ENCODE measurements around the gene SELENOM.

Gene SELENOM

DNA sequence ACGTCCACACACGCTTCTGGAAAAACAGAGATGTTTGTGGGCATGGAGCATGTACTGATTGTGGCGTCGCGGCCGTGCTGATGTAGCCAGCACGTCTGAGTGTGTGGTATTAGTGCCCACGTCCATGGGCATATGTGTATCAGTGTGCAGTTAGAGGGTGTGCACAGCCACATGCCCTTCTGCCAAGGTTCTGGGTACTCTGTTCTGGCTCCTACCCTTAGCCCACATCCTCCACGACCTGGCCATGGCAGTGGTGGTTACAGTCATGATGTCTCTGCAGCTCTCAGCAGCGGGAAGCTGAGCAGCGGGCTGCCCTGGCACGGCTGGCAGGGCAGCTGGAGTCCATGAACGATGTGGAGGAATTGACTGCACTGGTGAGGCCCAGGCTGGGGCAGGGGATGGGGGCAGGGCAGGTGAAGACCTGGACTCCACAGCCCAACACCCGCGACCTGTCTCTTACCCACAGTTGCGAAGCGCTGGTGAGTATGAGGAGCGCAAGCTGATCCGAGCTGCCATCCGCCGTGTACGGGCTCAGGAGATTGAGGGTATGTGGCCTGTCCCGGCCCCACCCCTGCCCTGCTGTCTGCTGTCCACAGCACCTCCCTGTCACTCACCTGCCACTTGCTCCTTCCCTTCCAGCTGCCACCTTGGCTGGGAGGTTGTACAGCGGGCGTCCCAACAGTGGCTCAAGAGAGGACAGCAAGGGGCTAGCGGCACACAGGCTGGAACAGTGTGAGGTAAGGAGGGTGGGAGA lies 19.0 kb downstream of the SELENOM start:
- TF ChIP-seq, protein P1, sequence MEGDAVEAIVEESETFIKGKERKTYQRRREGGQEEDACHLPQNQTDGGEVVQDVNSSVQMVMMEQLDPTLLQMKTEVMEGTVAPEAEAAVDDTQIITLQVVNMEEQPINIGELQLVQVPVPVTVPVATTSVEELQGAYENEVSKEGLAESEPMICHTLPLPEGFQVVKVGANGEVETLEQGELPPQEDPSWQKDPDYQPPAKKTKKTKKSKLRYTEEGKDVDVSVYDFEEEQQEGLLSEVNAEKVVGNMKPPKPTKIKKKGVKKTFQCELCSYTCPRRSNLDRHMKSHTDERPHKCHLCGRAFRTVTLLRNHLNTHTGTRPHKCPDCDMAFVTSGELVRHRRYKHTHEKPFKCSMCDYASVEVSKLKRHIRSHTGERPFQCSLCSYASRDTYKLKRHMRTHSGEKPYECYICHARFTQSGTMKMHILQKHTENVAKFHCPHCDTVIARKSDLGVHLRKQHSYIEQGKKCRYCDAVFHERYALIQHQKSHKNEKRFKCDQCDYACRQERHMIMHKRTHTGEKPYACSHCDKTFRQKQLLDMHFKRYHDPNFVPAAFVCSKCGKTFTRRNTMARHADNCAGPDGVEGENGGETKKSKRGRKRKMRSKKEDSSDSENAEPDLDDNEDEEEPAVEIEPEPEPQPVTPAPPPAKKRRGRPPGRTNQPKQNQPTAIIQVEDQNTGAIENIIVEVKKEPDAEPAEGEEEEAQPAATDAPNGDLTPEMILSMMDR (IDR thresholded peaks at IDR 0.05): no peak

DNA sequence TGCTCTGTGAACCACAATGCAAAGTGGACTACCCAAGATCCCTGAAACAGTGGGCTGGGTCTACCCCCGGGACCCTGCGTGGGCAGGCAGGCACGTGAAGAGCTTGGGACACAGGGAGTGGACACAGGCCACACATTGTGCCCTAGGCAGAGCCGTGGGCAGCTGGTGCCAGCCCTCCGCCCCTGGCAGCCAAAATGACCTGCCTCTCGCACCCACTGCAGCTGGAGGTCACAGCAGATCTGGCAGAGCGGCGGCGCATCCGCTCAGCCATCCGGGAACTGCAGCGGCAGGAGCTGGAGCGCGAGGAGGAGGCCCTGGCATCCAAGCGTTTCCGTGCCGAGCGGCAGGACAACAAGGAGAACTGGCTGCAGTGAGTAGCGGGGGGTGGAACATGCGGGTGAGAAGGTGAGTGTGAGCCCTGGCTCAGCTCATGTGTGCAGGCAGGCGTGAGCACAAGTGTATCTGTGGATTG lies 19.6 kb downstream of the SELENOM start:
- TF ChIP-seq, protein P1 (IDR thresholded peaks at IDR 0.05): no peak

DNA sequence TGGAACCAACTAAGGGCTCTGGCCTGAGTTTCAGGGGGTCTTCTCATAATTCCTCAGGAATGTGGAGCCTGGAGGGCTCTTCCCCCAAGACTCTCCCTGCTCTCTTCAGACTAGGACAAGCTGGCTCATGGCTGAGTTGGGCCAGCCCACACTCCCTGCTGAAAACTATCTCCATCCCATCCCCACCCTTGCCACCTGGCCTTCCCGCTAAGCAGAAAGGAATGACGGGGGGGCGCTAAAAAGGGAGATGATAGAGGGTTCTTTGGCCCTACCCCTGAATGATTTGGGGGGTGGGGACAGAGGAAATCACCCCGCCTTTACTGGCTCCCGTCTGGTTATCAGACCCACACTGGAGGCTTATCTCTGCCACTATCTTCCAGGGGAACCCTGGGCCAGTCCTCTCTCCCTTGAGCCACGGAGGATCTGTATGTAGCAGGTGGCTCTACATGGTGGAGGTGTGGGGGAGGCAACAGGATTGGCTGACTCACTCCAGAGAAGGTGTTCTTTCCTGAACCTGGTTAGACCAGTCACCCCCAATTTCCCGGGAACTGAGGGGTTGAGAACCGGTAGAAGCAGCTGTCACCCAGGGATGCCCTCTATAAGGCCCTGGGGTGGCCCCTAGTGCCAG lies 20.6 kb downstream of the SELENOM start:
- TF ChIP-seq, protein P1 (IDR thresholded peaks at IDR 0.05): no peak

DNA sequence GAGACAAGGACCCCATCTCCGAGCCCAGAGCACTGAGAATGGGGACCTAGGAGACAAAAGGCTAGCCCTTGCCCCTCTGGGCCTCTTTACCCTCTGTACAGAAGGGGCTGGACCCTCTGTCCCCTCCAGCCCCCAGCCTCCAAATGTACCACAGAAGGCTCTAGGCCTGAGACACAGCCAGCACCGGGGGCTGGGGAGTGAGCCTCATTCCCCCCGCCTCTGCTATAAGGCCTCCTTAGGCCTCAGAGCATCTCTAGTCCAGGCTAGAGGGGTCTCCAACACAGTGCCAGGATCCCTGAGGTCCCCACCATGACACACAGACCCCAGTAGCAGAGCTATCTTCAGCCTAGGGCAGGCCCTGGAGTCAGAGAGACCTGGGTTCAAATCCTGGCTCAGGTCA lies 21.4 kb downstream of the SELENOM start:
- TF ChIP-seq, protein P1 (IDR thresholded peaks at IDR 0.05): no peak

DNA sequence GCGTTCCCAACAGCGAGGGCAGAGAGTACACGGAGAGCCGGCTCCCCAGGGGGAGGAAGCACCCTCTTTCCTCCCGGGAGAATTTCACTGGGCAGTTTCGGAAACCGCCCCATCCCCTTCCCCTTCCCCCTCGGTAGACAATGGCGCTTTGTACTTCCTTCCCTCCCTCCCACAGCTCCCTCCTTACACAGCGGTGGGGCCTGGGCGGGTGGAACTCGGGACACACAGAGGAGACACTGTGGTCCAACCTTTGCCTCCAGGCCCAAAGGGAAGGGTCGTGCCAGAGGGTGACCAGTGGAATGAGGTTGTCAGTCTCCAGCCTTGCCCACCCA lies 21.9 kb downstream of the SELENOM start:
- TF ChIP-seq, protein P1 (IDR thresholded peaks at IDR 0.05): no peak

DNA sequence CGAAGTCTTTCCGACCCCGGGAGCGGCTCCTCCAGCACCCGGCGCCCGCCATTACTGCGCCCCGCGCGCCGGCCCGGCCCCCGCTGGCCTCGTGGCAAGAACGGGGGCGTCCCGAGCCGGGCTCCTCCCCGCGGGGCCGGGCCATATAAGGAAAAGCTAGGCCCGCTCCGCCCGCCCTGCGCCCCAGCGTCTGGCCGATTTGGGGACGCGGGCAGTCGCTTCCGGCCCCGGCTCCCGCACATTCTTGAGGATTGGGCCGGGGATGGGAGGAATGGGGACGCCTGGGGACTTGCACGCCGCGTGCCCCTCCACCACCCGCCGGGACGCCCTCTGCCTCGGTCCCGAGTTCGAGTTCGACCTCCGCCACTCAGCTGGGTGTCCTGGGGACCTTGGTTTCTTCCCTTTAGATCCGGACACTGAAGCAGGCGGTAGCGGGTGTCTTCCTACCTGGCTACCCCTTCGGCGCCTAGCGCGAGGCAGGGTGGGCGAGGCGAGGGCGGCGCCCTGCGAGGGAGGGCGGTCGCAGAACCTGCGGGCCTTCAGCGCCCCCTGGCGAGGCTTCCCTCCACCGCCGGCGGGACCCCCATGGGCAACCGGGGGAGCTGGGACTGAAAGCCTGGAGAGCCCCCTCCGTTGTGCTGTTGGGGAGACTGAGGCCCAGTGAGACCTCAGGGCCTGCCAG lies 22.4 kb downstream of the SELENOM start:
- TF ChIP-seq, protein P1 (IDR thresholded peaks at IDR 0.05): no peak

DNA sequence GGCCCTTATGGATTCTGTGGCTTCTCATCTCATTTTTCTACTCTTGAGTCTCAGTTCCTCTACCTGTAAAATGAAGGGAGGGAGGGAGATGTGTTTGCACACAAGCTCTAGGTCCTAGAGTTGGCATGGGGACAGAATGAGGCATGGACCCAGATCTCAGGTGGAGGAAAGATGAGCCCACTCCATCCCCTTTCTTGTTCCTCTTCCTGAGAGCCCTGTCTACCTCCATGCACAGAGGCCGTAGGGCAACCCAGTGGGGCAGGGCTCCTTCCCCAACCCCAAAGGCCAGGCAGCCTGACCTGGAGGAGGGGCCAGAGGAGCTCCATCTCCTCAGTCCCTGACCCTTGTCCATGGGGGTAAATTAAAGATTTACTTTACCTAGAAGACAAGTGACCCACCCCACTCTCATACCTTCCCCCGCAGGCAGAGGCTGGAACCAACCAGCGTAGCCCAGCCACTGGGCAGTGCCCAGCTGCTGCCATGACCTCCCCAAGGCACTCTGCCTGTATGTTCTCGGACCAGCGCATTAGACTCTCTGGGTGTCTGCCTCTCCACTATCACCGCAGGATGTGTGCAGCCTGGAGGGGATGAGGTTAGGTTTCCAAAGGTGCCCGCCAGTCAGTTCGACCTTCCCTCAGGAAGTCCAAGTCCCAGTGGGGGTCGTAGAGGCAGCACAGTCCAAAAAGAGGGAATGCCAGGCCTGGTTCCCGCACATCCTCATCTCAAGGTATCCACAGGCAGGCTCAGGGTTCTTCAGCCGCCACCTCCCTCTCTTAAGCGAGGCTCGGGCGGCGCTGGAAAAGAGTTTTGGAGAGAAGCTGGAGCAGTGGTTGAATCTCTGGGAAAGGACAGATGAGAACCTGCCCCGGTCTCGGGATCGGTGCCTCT lies 23.2 kb downstream of the SELENOM start:
- TF ChIP-seq, protein P1 (IDR thresholded peaks at IDR 0.05): no peak
